Astrocyte (in vitro differentiated cells and primary cell): ENCODE measurements around the gene ITPRIPL1. TPM values are rescaled to one million over a fixed set of nuclear protein-coding genes. Genes with fewer than 3 reads are reported as not detected.

Source experiments
- DNase-seq: peaks from one replicate; pipeline ENCODE4 v3.0.0-alpha.2; 2010; ENCODE audit warnings: low read depth
- FAIRE-seq: peaks from 2 replicates; lab custom pipeline; 2011; peaks lifted over from hg19 to GRCh38; lab: Jason Lieb, UNC
- H2AFZ ChIP-seq: 2 replicates; pipeline ENCODE4 v1.6.0; 2012; ENCODE audit warnings: low read depth, low read length, inconsistent platforms
- H3K27ac ChIP-seq: 2 replicates; pipeline ENCODE4 v1.5.1; 2011; ENCODE audit warnings: low read depth, low read length, inconsistent platforms
- H3K27me3 ChIP-seq: 2 replicates; pipeline ENCODE4 v1.6.0; 2011; ENCODE audit warnings: low read length, inconsistent platforms; ENCODE audit not compliant: insufficient read depth
- H3K36me3 ChIP-seq: 2 replicates; pipeline ENCODE4 v1.5.1; 2011; ENCODE audit warnings: low read length, inconsistent platforms; ENCODE audit not compliant: insufficient read depth
- H3K4me1 ChIP-seq: 2 replicates; pipeline ENCODE4 v1.5.1; 2011; ENCODE audit warnings: low read length, inconsistent platforms; ENCODE audit not compliant: insufficient read depth
- H3K4me2 ChIP-seq: 2 replicates; pipeline ENCODE4 v1.6.0; 2012; ENCODE audit warnings: low read length, inconsistent platforms
- H3K4me3 ChIP-seq: 2 replicates; pipeline ENCODE4 v1.5.1; 2011; ENCODE audit warnings: low read depth, mild to moderate bottlenecking, low read length, inconsistent platforms; ENCODE audit not compliant: insufficient read depth
- H3K79me2 ChIP-seq: 2 replicates; pipeline ENCODE4 v1.6.0; 2012; ENCODE audit warnings: mild to moderate bottlenecking, low read length, inconsistent platforms; ENCODE audit not compliant: insufficient read depth
- H3K9ac ChIP-seq: 2 replicates; pipeline ENCODE4 v1.6.0; 2012; ENCODE audit warnings: mild to moderate bottlenecking, low read length, inconsistent platforms
- H3K9me3 ChIP-seq: 2 replicates; pipeline ENCODE4 v1.5.1; 2012; ENCODE audit warnings: low read depth, mild to moderate bottlenecking, low read length, inconsistent platforms; ENCODE audit not compliant: insufficient read depth
- H4K20me1 ChIP-seq: 2 replicates; pipeline ENCODE4 v1.6.0; 2012; ENCODE audit warnings: low read length, inconsistent platforms; ENCODE audit not compliant: insufficient read depth
- H3K27ac Mint-ChIP-seq: one replicate; pipeline ENCODE4 v1.8.0; 2021; ENCODE audit warnings: mild to moderate bottlenecking, mixed read lengths; ENCODE audit not compliant: unreplicated experiment
- H3K27me3 Mint-ChIP-seq: one replicate; pipeline ENCODE4 v1.8.0; 2021; ENCODE audit warnings: low read depth, mixed read lengths; ENCODE audit not compliant: unreplicated experiment
- H3K36me3 Mint-ChIP-seq: one replicate; pipeline ENCODE4 v1.8.0; 2021; ENCODE audit warnings: low read depth, mixed read lengths; ENCODE audit not compliant: unreplicated experiment
- H3K4me1 Mint-ChIP-seq: one replicate; pipeline ENCODE4 v1.8.0; 2021; ENCODE audit warnings: low read depth, mixed read lengths; ENCODE audit not compliant: unreplicated experiment
- H3K4me3 Mint-ChIP-seq: one replicate; pipeline ENCODE4 v1.8.0; 2021; ENCODE audit warnings: mild to moderate bottlenecking, moderate library complexity, mixed read lengths; ENCODE audit not compliant: unreplicated experiment
- H3K9me3 Mint-ChIP-seq: one replicate; pipeline ENCODE4 v1.8.0; 2021; ENCODE audit warnings: mild to moderate bottlenecking, mixed read lengths; ENCODE audit not compliant: unreplicated experiment
- CTCF ChIP-seq: IDR thresholded peaks from 2 replicates; pipeline ENCODE4 v1.5.1; 2011; ENCODE audit warnings: low read depth, mild to moderate bottlenecking, inconsistent platforms, low read length, moderate library complexity; ENCODE audit not compliant: insufficient read depth
- EZH2 ChIP-seq: IDR thresholded peaks from 2 replicates; pipeline ENCODE4 v1.6.1; 2012; ENCODE audit warnings: mild to moderate bottlenecking, low read length, inconsistent platforms; ENCODE audit not compliant: insufficient read depth
- total RNA-seq: library from RNA; stranded (reverse); gene quantifications from 2 replicates; pipeline ENCODE4 v1.2.1, GENCODE V29; 2021

The ITPRIPL1 gene
- total RNA-seq, 1 donor from 2014 or later: 0.45 TPM

- Histone ChIP-seq H3K4me3 (no peak overlapping the region), H3K36me3 (peaks cover 10% of the 10 kb centered on the region), H3K9ac (no peak overlapping the region), H2AFZ (no peak overlapping the region), H4K20me1 (peaks cover 4% of the 10 kb centered on the region), H3K27ac (no peak overlapping the region), H3K4me2 (peak overlapping the region; percentile 42), H3K4me1 (peaks cover 13% of the 10 kb centered on the region), H3K9me3 (no peaks in the 10 kb centered on the region), H3K79me2 (peaks cover 50% of the 10 kb centered on the region), H3K27me3 (no peaks in the 10 kb centered on the region)
- FAIRE-seq (no peak), DNase-seq (peak; percentile 89)
- Mint-ChIP-seq H3K9me3 (no peaks in the 10 kb centered on the region), H3K27ac (no peak overlapping the region), H3K4me3 (no peak overlapping the region), H3K36me3 (no peaks in the 10 kb centered on the region), H3K4me1 (peaks cover 6% of the 10 kb centered on the region), H3K27me3 (no peaks in the 10 kb centered on the region)
- TF ChIP-seq CTCF (no peak), EZH2 (no peak)
Observed at GRCh38 chr2:96342085-96342484, 17.0 kb downstream of the ITPRIPL1 start.

GRCh38 chr2:96344011-96344410 is 18.9 kb downstream of the ITPRIPL1 start:
- Mint-ChIP-seq H3K9me3 (no peaks in the 10 kb centered on the region), H3K36me3 (no peaks in the 10 kb centered on the region), H3K4me3 (no peak overlapping the region), H3K27ac (no peak overlapping the region), H3K4me1 (peaks cover 6% of the 10 kb centered on the region), H3K27me3 (no peaks in the 10 kb centered on the region)
- Histone ChIP-seq H3K36me3 (peaks cover 10% of the 10 kb centered on the region), H3K4me3 (no peak overlapping the region), H3K27me3 (no peaks in the 10 kb centered on the region), H3K9me3 (no peaks in the 10 kb centered on the region), H3K79me2 (peaks cover 33% of the 10 kb centered on the region), H4K20me1 (peaks cover 4% of the 10 kb centered on the region), H3K4me1 (peaks cover 13% of the 10 kb centered on the region), H3K9ac (no peak overlapping the region), H3K4me2 (no peak overlapping the region), H3K27ac (no peak overlapping the region), H2AFZ (no peak overlapping the region)
- DNase-seq (peak; percentile 70), FAIRE-seq (no peak)
- TF ChIP-seq CTCF (no peak), EZH2 (no peak)

GRCh38 chr2:96345438-96345837 is 20.3 kb downstream of the ITPRIPL1 start:
- Histone ChIP-seq H3K27me3 (no peaks in the 10 kb centered on the region), H3K9me3 (no peaks in the 10 kb centered on the region), H2AFZ (no peak overlapping the region), H3K4me1 (peaks cover 13% of the 10 kb centered on the region), H3K79me2 (peaks cover 21% of the 10 kb centered on the region), H4K20me1 (peaks cover 4% of the 10 kb centered on the region), H3K9ac (no peak overlapping the region), H3K27ac (no peak overlapping the region), H3K36me3 (peaks cover 14% of the 10 kb centered on the region), H3K4me3 (no peak overlapping the region), H3K4me2 (no peak overlapping the region)
- H3K9me3 Mint-ChIP-seq: no peaks in the 10 kb centered on the region
- no peak for FAIRE-seq
- no peak overlapping the region for H3K4me3 Mint-ChIP-seq
- TF ChIP-seq CTCF: peak; percentile 4
- TF ChIP-seq EZH2: no peak
- H3K27me3 Mint-ChIP-seq: no peaks in the 10 kb centered on the region
- DNase-seq: no peak
- no peak overlapping the region for H3K27ac Mint-ChIP-seq
- H3K36me3 Mint-ChIP-seq: no peaks in the 10 kb centered on the region
- peaks cover 6% of the 10 kb centered on the region for H3K4me1 Mint-ChIP-seq
